OCI-LY3 (cell line): Measurements from ENCODE around the gene TFRC.
"Not testable (repeated sequence)": the region's sequence is repeated elsewhere in the genome, so short reads cannot be mapped to it uniquely, and the experiment has no call there.

Source experiments
- H2AFZ ChIP-seq: fragments of 200-600, 300-600 bp; shearing (Covaris generic); 2 replicates; pipeline ENCODE4 v1.6.0; 2014; ENCODE audit warnings: antibody characterized with exemption, low read depth, low read length
- H3K27ac ChIP-seq: fragments of 200-600, 300-600 bp; sonication (generic); 2 replicates; pipeline ENCODE4 v1.5.1; 2014; ENCODE audit warnings: mild to moderate bottlenecking, low read length, moderate library complexity, mixed read lengths
- H3K27me3 ChIP-seq: fragments of 200-600, 300-600 bp; sonication (generic); 2 replicates; pipeline ENCODE4 v1.6.1; 2014; ENCODE audit warnings: low read depth, low read length, mixed read lengths
- H3K36me3 ChIP-seq: fragments of 200-600, 300-600 bp; sonication (generic); replicated peaks from 2 replicates; pipeline ENCODE3; 2014; ENCODE audit warnings: low read depth, low read length, mixed read lengths
- H3K4me1 ChIP-seq: fragments of 300-600, 200-600 bp; sonication (generic); 2 replicates; pipeline ENCODE4 v1.6.1; 2014; ENCODE audit warnings: low read length, mixed read lengths
- H3K4me2 ChIP-seq: fragments of 200-600, 300-600 bp; sonication (generic); 2 replicates; pipeline ENCODE4 v1.6.1; 2014; ENCODE audit warnings: low read length, mixed read lengths
- H3K4me3 ChIP-seq: fragments of 300-600, 200-600 bp; sonication (generic); 2 replicates; pipeline ENCODE4 v1.5.1; 2014; ENCODE audit warnings: antibody characterized with exemption, mild to moderate bottlenecking, low read length, moderate library complexity
- H3K79me2 ChIP-seq: fragments of 300-600, 200-600 bp; shearing (Covaris generic); 2 replicates; pipeline ENCODE4 v1.6.1; 2014; ENCODE audit warnings: mild to moderate bottlenecking, low read length, mixed read lengths
- H3K9ac ChIP-seq: fragments of 300-600, 200-600 bp; shearing (Covaris generic); 2 replicates; pipeline ENCODE4 v1.6.0; 2014; ENCODE audit warnings: mild to moderate bottlenecking, low read length, moderate library complexity
- H3K9me3 ChIP-seq: fragments of 200-600, 300-600 bp; shearing (Covaris generic); 2 replicates; pipeline ENCODE4 v1.6.1; 2014; ENCODE audit warnings: low read length, mixed read lengths; ENCODE audit not compliant: insufficient read depth
- H4K20me1 ChIP-seq: fragments of 200-600, 300-600 bp; sonication (generic); 2 replicates; pipeline ENCODE4 v1.6.1; 2016; ENCODE audit warnings: low read length, mixed read lengths; ENCODE audit not compliant: insufficient read depth
- EZH2phosphoT487 ChIP-seq: fragments of 200-600 bp; shearing (Covaris generic); IDR thresholded peaks from 2 replicates; pipeline ENCODE4 v1.6.1; 2018; ENCODE audit warnings: antibody characterized with exemption, mixed run types, low read depth
- TF ChIP-seq, protein P1 (sequence below): fragments of 200-600, 300-600 bp; sonication (generic); IDR thresholded peaks from 2 replicates; pipeline ENCODE4 v1.5.1; 2014; ENCODE audit warnings: antibody characterized with exemption, low read length, low read depth

Gene TFRC

DNA sequence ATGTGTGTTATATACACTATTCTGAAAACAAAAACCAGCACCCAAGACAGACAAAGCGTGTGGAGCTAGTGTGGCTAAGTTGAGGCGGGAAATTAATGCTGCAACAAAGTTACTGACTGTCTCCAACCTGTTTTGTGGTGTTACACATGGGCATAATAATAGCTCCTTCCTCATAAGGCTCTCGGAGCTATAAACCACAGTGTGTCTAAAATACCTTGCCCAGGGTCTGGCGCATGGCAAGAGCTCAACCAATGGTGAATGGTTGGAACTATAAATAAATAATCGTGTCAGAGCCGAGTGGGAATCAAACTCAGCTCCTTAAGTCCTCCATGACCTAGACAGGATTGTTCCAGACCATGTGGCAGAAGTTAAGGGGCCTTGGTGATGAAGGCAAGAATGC, 35.9 kb upstream of the TFRC start:
- H3K4me3 ChIP-seq: peak overlapping the region; percentile 2; the same call in 1 of the 2 replicates
- peak overlapping the region; percentile 47; the same call in 1 of the 2 replicates for H3K9ac ChIP-seq
- H3K4me2 ChIP-seq: peak overlapping the region; percentile 36
- no peaks in the 10 kb centered on the region for H3K27me3 ChIP-seq
- no peak for TF ChIP-seq EZH2phosphoT487
- TF ChIP-seq, protein P1, sequence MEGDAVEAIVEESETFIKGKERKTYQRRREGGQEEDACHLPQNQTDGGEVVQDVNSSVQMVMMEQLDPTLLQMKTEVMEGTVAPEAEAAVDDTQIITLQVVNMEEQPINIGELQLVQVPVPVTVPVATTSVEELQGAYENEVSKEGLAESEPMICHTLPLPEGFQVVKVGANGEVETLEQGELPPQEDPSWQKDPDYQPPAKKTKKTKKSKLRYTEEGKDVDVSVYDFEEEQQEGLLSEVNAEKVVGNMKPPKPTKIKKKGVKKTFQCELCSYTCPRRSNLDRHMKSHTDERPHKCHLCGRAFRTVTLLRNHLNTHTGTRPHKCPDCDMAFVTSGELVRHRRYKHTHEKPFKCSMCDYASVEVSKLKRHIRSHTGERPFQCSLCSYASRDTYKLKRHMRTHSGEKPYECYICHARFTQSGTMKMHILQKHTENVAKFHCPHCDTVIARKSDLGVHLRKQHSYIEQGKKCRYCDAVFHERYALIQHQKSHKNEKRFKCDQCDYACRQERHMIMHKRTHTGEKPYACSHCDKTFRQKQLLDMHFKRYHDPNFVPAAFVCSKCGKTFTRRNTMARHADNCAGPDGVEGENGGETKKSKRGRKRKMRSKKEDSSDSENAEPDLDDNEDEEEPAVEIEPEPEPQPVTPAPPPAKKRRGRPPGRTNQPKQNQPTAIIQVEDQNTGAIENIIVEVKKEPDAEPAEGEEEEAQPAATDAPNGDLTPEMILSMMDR: no peak
- H2AFZ ChIP-seq: peak overlapping the region; percentile 48
- H3K9me3 ChIP-seq: no peaks in the 10 kb centered on the region
- H3K27ac ChIP-seq: peak overlapping the region; percentile 75
- no peaks in the 10 kb centered on the region for H3K36me3 ChIP-seq
- H4K20me1 ChIP-seq: no peaks in the 10 kb centered on the region
- no peaks in the 10 kb centered on the region for H3K79me2 ChIP-seq
- H3K4me1 ChIP-seq: peaks cover 57% of the 10 kb centered on the region

- Histone ChIP-seq H3K79me2 (no peaks in the 10 kb centered on the region), H3K4me2 (peak overlapping the region; percentile 71), H3K4me1 (peaks cover 78% of the 10 kb centered on the region), H3K9me3 (no peaks in the 10 kb centered on the region), H3K9ac (peak overlapping the region; percentile 49; the same call in 1 of the 2 replicates), H4K20me1 (no peaks in the 10 kb centered on the region), H2AFZ (no peak overlapping the region), H3K4me3 (peak overlapping the region; percentile 39), H3K27me3 (no peaks in the 10 kb centered on the region), H3K36me3 (no peaks in the 10 kb centered on the region), H3K27ac (peak overlapping the region; percentile 75)
- TF ChIP-seq, protein P1: no peak
- TF ChIP-seq EZH2phosphoT487: no peak
These were observed 33.8 kb upstream of the TFRC start for GRCh38 chr3:196115678-196116083.

DNA sequence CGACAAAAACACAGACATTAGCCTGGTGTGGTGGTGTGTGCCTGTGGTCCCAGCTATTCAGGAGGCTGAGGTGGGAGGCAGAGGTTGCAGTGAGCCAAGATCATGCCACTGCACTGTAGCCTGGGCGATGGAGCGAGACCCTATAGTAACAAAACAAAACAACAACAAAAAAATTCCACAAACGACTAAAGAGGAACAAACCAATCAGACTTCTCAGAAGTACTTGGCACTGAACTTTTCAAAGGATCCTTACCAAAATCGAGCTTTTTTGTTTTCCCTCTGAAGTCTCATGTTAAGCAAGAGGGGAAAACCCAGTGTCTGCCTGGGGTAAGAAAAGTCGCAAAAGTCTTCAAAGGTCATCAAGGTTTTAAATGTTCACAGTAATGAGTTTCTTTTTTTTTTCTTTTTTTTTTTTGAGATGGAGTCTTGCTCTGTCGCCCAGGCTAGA, 30.1 kb upstream of the TFRC start:
- Histone ChIP-seq H2AFZ (no peak overlapping the region), H3K4me2 (peak overlapping the region; percentile 61), H3K79me2 (no peaks in the 10 kb centered on the region), H3K27me3 (no peaks in the 10 kb centered on the region), H4K20me1 (no peaks in the 10 kb centered on the region), H3K9me3 (no peaks in the 10 kb centered on the region), H3K27ac (peak overlapping the region; percentile 83), H3K4me1 (peaks cover 54% of the 10 kb centered on the region), H3K36me3 (no peaks in the 10 kb centered on the region), H3K9ac (peak overlapping the region; percentile 33; the same call in 1 of the 2 replicates), H3K4me3 (peak overlapping the region; percentile 41)
- TF ChIP-seq EZH2phosphoT487: no peak
- TF ChIP-seq, protein P1: no peak

- H3K9ac ChIP-seq: no peak overlapping the region
These were observed 26.3 kb upstream of the TFRC start for GRCh38 chr3:196108075-196108743.

DNA sequence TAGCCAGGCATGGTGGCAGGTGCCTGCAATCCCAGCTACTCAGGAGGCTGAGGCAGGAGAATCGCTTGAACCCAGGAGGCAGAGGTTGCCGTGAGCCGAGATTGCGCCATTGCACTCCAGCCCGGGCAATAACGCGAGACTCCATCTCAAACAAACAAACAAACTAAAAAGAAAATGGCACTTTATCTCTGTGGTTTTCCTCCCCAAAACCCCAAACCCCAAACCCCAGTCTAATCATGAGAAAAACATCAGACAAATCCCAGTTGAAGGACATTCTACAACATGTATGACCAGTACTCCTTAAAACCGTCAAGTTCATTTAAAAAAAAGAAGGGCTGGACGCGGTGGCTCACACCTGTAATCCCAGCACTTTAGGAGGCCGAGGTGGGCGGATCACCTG, 22.8 kb upstream of the TFRC start:
- not testable (repeated sequence) for H3K4me3 ChIP-seq, H3K4me2 ChIP-seq, H2AFZ ChIP-seq, H3K79me2 ChIP-seq, H4K20me1 ChIP-seq, H3K4me1 ChIP-seq, H3K27ac ChIP-seq, H3K9ac ChIP-seq, H3K36me3 ChIP-seq, H3K27me3 ChIP-seq, H3K9me3 ChIP-seq

More at GRCh38 chr3:196108075-196108743, 26.3 kb upstream of the TFRC start:
- Histone ChIP-seq H3K9me3 (no peaks in the 10 kb centered on the region), H3K4me1 (peaks cover 24% of the 10 kb centered on the region), H4K20me1 (no peaks in the 10 kb centered on the region), H3K27me3 (no peaks in the 10 kb centered on the region), H3K79me2 (no peaks in the 10 kb centered on the region), H2AFZ (no peak overlapping the region), H3K36me3 (no peaks in the 10 kb centered on the region), H3K27ac (no peak overlapping the region), H3K4me3 (no peak overlapping the region), H3K4me2 (no peak overlapping the region)
- TF ChIP-seq, protein P1: no peak
- no peak for TF ChIP-seq EZH2phosphoT487

DNA sequence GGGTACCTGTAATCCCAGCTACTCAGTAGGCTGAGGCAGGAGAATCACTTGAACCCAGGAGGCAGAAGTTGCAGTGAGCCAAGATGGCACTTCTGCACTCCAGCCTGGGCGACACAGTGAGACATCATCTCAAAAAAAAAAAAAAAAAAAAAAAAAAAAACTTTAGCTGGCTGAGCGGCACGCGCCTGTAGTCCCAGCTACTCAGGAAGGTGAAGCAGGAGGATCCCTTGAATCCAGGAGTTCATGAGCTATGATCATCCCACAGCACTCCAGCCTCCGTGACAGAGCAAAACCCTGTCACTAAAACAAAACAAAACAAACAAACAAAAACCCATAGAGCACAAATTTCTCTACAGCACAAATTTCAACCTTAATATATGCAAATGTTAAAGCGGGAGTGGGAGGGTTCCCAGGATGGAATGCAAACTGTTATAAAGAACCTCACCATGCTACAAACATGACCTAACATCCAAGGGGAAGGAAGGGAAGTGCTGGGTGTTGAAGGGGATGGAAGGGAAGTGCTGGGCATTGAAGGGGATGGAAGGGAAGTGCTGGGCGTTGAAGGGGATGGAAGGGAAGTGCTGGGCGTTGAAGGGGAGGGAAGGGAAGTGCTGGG, 16.6 kb upstream of the TFRC start:
- H3K36me3 ChIP-seq, H3K9ac ChIP-seq, H4K20me1 ChIP-seq, H3K27me3 ChIP-seq, H3K9me3 ChIP-seq, H3K79me2 ChIP-seq, H3K4me2 ChIP-seq, H3K4me3 ChIP-seq, H3K27ac ChIP-seq, H2AFZ ChIP-seq: not testable (repeated sequence)
- peaks cover 42% of the 10 kb centered on the region for H3K4me1 ChIP-seq
